GM18867 (cell line): ENCODE results near the gene LMBR1L.

Source experiments
- ATAC-seq: cut with Tn5 transposase; IDR thresholded peaks from one replicate; pipeline ENCODE4 v1.9.1; 2021; ENCODE audit warnings: mild to moderate bottlenecking, moderate library complexity; ENCODE audit not compliant: unreplicated experiment

The LMBR1L gene

DNA sequence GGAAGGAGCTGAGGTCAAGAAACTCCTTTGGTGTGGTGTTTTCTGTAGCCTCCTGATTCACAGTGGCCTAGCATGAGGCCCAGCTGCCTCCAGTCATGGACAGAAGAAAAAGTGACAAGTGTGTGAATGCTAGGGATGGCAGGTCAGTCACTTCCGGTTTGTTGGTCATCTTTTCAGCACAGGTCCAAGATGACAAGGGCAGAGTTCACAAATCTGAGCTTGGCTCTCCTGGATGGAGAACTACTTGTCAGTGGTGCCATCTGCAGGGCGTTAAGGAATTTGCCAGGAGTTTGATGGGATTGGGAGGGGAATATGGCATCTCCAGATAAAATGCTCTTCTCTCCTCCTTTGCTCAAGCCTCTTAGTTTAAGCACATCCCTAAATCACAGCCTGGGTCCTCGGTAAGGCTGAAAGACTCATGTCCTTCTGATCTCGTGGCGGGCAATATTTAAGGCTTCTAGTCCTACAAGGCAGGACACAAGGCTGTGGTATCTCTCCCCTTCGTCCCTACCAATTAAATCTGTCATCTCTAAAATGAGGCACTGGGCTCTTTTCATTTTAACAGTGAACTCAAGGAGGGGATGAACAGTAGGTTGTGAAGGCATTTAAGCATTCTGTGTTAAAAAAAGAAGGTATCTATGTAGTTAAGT lies 10.5 kb upstream of the LMBR1L start:
- no peak for ATAC-seq

DNA sequence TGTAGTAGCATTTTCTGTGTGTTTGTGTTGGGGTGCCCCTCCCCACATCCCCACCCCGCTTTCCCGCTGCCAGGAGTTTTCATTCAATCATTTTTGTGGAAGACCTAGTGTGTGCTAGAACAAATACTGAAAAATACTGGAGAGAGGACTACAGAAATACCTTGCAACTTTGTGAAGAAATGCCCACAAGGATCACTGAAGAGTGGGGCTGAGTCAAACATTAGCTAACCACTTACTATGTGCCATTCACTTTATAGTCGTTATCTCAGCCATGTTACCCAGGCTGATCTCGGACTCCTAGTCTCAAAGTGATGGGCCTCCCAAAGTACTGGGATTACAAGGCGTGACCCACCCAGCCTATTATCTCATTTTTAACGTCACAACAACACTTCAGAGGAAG lies 559 bp upstream of the LMBR1L start:
- no peak for ATAC-seq

DNA sequence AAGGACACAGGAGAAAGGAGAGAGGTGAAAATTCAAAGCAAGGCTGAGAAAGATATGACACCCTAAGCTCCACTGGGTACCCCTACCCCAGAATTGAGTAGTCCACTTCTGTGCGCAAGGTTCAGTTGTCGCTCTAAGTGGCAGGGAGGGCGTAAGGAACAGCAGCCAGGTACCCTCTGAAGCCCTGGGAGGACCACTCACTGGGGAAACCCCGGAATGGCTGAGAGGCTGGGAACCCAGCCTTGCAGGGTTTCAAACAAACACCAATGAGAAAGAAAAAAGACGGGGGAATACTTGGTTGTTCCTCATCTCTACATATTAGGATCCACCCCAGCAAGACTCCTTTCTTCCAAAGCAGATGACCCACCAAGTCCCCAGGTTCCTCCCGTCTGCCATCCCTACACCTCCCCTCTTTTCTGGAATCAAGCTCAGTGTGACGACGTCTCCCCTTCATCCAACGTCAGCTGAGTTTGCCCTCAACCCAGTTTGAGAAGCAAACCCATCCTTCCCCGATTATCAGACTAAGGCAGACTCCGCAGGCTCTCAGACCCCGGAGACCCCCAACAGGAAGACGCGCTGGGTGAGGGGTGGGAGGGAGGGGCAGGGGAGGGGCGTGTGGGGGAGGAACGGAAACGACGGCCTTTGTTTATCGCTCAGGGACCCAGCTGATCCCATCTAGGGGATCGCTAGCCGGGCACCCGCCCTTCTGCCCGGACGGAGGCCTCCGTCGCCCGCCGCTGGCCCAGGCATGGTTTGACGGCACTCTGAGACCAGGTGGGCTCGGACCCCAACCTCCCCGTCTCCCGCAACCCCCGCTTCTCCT lies 795 bp downstream of the LMBR1L start:
- no peak for ATAC-seq

DNA sequence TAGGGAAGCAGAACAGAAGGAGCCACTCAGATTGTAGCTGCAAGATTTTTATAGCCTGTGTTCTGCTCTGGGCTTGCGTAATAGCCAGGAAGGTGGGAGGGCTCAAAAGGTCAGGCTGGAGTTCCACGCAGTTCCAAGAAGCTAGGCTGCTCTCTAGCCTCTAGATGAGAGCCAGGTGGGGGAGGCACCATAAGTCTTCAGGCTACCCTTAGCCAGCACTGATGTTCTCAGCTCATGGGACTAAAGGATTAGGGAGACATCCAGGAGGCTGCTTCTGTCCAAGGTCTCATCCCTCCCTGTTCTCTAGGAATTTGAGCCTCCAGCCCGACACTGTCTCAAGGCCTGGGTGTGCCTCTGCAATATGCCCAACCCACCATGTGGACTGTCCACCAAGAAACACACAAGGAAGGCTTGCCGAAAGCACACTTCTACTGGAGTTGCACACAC lies 1.7 kb downstream of the LMBR1L start:
- no peak for ATAC-seq

DNA sequence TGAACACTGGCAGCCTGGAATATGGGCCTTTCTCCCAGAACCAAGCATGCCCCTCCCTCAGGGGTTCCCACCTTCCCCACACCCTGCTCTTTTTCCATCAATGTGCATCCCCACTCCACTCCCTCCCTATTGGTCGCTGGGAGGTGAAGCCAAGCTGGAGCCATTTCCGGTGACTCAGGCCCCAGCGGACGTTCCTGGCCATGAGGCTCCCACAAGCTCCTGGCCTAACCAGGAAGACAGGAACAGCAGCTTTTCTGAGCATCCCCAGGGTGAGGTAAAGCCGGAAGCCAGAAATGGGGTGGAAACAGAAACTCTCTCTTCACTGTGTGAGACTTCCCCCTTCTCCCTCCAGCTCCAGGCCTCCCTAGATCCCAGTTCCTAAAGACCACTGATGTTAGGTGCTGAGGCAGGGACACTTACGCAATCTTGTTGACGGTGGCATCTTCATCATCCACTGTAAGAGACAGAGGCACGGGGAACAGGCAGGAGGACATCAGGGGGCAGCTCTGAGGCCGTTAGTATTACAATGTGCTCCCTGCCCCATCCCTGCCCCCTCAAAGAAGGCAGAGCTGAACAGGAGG lies 5.1 kb downstream of the LMBR1L start:
- no peak for ATAC-seq

DNA sequence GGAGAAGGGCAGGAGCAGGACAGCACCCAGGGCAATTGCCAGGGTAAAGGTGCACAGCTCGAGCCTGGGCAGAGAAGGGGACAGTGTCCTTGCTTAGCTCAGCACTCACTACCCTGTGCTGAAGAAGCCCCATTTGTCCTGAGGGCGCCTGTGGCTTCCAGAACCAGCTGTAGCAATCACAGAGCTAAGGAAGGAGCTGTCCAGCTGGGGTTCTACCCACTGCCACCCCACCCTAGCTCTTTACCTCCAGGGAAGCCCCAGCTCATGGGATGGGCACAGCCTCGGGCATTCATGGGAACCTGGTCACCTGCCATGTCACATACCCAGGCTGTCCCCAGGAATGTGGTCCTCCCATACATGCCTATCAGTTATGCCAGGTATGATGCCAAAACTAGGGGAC lies 5.8 kb downstream of the LMBR1L start:
- ATAC-seq, result no peak

DNA sequence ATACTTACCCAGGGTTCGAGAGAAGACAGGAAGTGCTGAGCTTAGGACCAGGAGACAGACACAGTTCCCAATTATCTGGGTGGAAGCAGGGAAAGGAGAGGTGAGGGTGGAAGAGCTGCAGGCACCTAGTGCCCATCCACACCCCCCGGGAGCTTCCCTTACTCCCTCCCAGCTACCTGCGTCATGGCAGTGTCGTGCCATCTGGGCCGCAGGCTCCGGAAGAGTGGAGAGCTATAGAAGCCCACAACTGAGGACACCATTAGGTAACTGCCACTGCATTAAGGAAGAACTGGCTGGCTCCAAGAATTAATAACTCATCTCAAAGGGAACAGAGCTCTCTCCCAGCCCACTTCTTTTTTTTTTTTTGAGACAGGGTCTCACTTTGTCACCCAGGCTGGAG lies 10.3 kb downstream of the LMBR1L start:
- ATAC-seq, result no peak

DNA sequence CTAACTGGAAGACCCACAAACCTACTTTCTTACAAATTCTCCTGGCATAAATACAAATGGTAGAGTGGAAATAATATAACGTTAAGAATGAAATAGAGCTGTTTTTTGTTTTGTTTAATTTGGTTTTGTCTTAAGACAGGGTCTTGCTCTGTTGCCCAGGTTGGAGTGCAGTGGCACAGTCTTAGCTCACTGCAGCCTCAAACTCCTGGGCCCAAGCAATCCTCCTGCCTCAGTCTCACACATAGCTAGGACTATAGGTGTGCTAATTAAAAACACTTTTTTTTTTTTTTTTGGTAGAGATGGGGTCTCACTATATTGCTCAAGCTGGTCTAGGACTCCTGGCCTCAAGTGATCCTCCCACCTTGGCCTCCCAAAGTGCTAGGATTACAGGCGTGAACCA lies 11.9 kb downstream of the LMBR1L start:
- ATAC-seq, result no peak

DNA sequence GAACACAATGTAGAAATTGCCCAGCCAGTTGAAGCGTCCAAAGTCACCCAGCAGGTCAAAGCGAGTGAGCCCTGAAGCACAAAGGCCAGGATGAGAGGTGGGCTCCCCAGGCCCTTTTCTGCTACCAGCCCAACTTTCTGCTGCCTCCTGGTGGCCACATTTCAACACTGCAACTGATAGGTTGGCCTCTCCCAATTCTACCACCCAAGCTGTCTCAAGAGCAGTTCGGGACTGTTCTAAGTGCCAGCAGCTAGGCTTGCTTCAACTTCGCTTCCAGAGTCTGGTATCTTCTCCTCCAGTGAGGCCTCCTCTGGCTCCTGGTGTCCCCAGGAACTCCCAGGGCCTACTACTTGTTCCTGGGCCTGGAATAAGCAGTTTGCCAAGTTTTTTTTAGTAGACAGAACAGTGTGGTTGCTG lies 12.6 kb downstream of the LMBR1L start:
- ATAC-seq, result no peak

DNA sequence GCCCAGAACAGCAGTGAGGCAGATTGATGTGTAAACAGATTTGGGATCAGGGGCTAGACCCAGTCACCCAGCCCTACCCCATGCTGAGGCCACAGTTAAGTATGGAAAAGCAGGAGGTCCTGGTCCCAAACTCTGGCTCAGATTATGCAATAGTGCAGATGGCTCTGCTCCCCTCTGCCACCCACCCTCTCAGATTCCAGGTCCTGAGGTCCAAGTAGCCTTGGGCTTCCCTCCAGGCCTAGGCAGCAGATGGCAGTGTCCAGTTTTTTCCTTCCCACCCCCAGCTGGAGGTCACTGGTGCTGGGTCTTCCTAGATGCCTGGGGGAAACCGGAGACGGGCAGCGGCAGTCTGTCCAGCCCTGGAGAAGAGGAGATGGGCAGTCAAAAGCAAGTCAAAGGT lies 13.3 kb downstream of the LMBR1L start:
- ATAC-seq, result no peak

DNA sequence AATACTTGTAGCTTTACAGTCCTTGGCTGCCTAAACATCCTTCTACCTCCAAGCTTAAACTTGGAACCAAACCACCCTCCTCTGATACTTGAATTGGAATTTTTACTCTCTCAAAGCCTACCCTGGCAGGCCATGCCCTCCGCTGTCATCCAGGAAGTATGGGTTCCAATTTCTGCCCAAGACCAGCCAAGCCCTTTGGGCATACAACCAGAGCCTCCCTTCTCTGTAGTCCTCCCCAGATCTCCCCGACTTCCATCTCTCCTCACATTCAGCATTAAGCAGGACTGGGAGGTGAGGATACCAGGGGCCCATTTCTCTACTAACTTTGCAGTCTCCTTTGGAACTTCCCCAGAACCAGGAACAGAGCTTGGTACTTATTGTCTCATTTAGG lies 15.7 kb downstream of the LMBR1L start:
- no peak for ATAC-seq

DNA sequence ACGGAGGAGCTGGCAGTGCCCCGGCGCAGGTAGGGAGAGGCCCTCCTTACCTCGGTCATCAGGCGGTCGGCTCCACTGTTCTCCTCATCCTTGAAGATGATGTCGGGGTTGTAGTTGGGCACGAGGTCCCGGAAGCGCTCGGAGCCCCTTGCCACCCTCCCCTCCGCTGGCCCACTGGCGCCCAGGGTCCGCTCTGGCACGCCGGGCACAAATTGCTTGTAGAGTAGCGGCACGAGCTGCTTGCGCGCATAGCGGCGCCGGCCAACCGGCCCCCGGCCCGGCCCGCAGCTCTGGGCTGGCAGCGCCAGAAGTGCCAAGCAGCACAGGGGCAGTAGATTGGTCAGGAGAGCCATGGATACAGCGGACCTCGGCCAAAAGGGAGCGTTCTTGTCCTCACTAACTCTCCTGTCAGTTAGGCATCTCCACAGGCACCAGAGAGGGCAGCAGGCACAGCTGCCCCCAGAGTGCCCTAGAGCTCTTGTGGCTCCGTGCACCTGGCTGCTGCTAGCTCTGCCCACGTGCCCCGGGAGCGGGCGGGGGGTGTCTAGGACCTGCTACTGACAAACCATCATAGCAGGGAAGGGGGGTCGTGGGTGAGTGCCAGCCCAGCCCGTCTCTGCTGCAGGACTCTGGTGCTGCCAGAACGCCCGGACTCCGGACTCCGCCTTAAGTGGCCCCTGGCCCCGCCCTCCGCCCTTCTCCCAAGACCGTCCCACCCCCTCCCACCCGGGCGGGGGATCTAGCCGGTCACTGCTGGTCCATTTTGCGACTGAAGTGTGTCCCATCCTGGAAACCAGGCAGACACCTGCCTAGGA lies 16.3 kb downstream of the LMBR1L start, which contains the start of gene DHH:
Gene DHH, minus strand, starts transcription at position 642 of the 815 bp plus-strand sequence. Its CDS starts 289 bp downstream, at position 353.
- no peak for ATAC-seq

DNA sequence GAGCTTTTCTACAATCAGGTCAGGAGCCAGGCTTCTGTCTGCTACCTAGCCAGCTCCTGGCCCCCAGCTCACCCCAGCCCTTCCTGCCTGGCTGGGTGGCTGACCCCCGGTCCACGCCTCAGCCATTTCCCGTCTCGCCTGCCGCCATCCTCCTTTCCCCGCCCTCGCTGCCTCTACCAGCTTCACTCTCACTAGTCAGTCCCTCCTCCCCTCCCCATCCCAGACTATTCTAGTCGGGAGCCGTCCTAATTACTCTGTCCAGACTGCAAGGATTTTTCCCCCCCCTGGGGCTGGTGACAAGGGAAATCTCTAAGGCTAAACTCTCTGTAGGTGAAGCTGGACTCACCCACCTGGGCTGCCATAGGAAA lies 16.9 kb downstream of the LMBR1L start:
- no peak for ATAC-seq

DNA sequence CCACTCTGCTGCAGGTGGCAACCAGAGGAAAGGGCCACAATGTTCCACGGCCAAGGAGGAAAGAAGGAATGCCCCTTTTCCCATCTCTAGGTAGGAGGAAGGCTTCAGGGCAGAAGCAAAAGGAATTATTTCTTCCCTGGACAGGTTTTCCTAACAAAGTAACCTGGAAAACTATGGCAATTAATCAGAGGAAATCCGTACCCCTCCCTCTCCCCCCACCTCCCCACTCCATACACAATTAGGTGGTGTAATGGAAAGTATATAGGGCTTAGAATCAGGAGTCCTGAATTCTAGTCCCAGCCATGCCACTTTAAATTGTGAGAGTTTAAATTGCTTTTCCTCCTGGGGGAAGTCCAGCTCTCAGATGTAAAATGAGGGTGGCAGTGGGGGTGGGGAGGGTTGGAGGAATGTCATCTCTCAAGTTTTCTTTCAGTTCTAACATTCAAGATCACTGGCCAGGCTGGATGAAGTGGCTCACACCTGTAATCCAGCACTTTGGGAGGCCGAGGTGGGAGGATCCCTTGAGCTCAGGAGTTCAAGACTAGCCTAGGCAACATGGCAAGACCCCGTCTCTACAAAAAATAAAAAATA lies 17.7 kb downstream of the LMBR1L start:
- ATAC-seq, result no peak

DNA sequence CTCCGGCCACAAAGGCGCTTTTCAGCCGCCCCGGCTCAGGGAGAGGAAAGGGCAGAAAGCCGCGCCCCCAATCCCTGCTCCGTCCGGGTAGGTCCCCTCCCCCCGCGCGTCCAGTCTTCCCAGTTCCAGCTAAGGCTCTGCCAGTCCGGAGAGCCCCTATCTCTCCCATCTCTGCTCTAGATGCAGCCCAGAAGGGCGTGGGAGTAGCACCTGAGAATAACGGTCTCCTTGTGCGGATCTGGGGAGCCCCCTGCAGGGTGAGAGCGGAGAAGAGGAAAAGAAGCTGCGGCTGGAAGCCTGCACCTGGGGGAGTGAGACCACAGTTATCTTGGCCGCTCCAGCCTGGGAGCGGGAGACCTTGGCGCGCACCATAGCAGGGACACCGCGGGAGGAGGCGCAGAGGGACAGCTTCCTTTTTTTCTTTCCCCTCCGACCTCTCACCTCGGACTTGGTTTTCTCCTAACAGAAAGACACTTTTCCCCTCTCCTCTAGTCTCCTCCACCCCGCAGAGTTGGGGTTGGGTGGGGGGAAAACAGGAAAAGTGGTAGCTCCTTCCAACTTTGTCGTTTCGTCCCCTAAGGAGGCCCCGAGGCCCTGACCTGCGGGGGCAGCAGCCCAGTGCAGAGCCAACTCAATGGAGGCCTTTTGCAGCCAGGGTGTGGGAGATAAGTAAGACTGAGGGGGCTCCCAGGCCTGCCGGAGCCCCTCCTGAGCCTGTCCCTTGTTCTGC lies 18.4 kb downstream of the LMBR1L start:
- no peak for ATAC-seq

DNA sequence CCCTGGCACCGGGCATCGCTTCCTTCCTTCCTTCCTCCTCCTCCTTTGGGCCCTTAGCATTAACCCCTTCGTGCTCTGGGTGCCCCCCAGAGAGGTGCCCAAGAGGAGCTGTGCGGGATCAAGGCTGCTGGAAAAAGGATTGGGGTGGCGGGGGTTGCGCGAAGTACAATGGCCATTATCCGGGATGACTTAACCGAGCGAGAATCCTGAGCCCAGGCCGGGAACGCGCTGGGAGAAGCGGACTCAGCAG lies 18.9 kb downstream of the LMBR1L start:
- no peak for ATAC-seq

DNA sequence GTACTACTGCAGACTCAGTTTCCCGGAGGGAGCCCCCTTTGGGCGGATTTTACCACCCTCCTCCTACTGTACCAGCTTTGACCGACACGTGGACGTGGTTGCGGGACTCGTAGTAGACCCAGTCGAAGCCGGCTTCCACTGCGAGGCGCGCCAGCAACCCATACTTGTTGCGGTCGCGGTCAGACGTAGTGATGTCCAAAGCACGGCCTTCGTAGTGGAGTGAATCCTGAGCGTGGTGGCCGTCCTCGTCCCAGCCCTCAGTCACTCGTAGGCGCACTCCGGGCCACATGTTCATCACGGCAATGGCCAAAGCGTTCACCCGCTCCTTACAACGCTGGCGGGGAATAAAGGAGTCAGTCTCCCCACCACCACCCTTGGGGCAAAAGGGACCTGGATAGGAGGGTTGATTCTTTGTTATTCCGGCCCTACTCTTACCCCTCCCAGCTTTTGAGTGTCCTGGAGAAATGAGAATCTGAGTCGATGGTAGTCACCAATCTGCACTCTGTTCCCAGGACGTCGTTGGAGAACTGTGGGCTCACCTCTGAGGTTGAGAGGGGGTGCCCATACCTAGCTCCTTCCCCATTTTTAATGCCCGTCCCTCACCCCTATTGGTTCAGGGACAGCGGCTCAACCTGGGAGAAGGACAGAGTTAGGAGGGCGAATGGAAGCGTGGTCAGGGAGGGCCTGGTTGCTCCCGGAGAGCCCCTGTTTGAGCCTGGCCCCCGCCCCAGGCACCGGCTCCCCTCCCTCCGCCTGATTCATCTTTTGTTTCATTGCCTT lies 19.4 kb downstream of the LMBR1L start:
- ATAC-seq, result no peak

DNA sequence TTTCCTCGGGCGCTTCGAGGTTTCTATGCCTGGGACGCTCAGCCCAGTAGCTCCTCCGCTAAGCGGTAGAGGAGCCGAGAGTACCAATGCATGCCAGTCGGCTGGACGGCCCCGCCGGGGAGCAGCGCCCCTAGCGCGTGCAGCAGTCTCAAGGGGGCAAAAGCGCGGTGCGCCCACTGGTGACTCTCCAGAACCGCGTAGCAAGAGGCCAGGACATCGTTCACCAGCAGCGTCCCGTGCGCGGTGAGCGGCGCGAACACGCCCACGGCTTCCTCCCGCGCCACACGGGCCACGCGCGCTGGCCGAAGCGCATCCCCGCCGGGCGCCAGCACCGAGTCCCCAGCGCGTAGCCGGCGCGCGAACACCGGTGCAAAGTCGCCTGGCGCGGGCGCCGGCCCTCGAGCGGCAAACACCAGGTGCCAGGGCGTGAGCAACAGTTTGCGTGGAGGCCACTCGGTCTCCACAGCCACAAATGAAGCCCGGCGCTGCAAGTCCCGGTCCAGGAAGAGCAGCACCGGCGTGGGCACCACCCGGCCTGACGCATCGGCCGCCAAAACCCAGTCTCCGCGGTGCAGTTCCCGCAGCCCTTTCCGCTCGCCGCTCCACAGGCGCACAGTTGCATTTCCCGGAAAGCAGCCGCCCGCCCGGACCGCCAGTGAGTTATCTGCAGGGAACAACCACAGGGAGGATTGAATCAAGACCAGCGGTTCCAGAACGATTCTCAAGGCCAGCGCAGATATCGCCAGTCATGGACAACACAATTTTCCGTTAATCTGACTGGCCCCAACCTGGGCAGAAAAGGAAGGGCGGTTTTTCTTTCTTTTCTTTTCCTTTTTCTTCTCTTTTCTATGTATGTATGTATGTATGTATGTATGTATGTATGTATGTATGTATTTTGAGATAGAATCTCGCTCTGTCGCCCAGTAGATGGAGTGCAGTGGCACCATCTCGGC lies 20.6 kb downstream of the LMBR1L start:
- no peak for ATAC-seq

DNA sequence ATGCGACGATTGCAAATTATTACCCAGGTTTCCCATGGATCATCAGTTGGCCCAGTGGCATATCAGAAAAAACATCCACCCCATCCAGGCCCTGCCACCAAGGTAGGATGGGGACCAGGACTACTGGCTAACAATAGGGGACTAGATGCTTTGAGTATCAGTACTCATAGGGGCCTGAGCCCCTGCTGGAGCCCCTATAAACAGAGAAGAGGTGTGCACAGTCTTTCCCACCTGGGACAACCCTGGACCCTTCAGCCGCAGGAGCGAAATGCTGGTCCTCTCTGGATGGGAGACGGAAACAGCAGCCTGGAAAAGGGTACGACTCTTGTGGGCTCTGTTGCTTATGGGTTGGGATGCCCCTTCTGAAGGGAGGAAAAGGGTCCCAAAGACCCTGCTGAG lies 21.7 kb downstream of the LMBR1L start:
- ATAC-seq, result no peak
